GM19193 (cell line): ENCODE measurements around the gene RNF150.

Experiments used
- POLR2A ChIP-seq: IDR thresholded peaks from 4 replicates; pipeline ENCODE4 v1.6.1; 2011; ENCODE audit not compliant: insufficient read depth, insufficient read length; ENCODE audit errors: extremely low read depth

RNF150 gene

GRCh38 chr4:141022111-141022695, 111.1 kb downstream of the RNF150 start:
- TF ChIP-seq POLR2A, result no peak

GRCh38 chr4:141021397-141022110, 111.7 kb downstream of the RNF150 start:
- TF ChIP-seq POLR2A, result no peak

GRCh38 chr4:141020801-141021261, 112.4 kb downstream of the RNF150 start:
- no peak for TF ChIP-seq POLR2A

DNA sequence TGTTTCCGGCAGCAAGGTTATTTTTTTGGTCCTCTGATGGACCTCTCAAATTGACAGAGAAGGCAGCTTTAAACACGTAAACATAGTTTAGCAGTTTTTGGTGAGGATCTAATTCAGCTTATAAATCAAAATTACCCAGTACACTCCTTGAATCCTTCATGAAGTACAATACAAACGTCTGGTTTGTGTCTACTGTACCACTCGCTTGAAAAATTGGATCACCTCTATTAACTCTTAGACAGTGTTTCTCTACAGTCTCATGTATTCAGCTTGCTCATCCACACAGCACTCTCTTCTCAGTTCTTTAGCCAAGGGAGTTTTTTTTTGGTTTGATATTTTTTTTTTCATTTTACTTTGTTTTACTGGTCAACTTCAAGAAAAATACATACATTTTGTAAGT, 113.5 kb downstream of the RNF150 start:
- no peak for TF ChIP-seq POLR2A

DNA sequence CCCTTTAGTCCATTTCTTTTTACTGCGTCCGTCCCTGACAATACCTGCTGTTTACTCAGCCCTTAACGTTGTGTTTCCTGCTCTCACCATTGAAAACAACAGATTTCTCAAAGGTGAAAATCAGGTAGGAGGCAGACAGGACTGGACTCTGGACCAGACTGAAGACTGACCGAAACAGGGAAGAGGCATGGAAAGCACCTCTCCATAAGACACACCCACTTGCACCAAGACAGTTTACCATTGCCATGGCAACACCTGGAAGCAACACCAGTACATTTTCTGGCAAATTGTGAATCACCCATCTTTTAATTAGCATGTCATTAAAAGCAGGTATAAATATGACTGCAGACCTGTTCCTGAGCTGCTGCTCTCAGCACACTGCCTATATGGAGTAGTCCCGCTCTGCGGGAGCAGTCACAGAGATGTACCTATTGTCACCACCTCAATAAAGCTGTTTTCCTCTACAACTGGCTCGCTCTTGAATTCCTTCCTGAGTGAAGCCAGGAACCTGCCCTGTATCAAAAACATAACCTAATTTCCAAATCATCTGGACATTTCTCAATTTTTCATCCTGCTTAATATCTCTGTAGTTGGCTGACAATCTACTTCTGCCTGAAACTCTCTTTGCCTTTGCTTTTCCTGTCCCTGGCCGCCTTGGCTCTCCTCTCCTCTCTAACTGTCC, 117.0 kb downstream of the RNF150 start:
- TF ChIP-seq POLR2A, result no peak

GRCh38 chr4:141013899-141014298, 119.4 kb downstream of the RNF150 start:
- TF ChIP-seq POLR2A, result no peak

DNA sequence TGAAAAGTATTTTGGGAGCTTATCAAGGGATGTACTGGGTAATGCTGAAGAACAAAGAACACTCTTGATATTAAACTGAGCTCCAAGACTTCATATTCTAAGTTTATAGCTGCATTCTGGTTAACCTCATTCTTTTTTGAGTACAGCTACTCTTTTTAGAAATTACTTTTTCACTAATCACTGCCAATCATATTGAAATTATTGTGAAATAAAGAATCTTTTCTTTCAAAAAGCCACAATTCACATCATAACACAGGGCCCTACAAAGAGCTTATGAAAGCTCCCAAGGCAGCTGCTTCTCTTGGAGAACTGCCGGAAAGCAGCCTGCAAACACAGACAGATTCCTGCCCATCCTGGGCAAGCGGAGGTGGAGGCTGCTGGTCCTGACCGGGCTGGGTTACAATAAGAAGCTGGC, 121.4 kb downstream of the RNF150 start:
- no peak for TF ChIP-seq POLR2A

GRCh38 chr4:141009931-141010330, 123.3 kb downstream of the RNF150 start:
- TF ChIP-seq POLR2A, result no peak

DNA sequence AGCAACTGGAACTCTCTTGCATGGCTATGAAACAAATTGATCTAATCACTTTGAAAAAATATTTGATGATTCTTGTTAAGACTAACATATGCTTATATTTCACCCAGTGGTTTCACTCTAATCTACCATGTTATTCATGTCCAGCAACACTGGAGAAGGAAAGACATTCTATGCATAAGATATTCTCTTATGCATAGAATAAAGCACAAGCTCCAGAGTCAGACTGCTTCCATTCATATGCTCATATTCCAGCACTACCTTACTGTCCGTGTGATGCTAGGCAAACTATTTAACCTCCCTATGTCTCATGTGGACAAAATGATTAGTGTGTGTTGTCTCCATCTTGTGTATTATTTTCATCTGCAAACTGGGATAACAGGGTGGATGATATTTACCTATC, 124.1 kb downstream of the RNF150 start:
- TF ChIP-seq POLR2A, result no peak

GRCh38 chr4:141006242-141006802, 126.9 kb downstream of the RNF150 start:
- TF ChIP-seq POLR2A, result no peak

GRCh38 chr4:141004823-141005222, 128.4 kb downstream of the RNF150 start:
- TF ChIP-seq POLR2A, result no peak

DNA sequence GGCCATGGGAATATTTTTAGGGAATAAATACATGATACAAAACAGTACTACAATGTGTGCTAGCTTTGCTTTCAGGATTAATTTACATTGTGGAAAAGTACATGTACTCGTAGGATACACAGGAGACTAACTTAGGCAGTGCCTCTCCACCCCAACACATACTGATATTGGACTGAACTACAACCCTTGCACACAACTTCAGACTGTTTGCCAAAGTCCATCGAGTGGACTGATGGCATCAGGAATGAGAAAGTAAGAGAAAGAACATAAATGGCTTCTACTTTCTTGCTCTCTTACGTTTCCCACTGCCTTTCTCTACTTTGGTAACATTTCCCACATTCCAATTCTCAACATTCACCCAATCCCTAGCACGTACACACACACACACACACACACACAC, 130.1 kb downstream of the RNF150 start:
- TF ChIP-seq POLR2A, result no peak

DNA sequence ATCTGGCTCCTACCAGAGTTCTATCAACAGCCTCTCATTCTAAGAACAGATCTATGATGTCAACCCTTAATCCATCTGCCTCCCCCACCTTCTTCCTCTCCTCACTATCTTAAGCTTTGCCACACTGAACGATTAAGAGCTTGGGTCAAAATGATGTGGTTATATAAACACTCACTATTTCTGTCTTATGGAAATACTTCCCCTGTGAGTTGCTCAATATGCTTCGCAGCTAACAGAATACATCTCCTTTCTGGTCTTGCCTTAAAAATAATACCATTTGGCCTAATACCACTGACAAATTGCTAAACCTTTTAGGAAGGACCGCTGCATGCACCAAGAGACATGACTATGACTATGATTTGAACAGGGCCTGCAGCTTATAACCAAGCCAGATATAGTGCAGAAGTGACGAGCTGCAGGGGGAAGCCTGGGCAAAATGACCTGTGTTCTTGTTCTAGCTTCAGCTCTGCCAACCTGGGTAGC, 130.9 kb downstream of the RNF150 start:
- TF ChIP-seq POLR2A, result no peak

- TF ChIP-seq POLR2A, result no peak
These were observed 136.5 kb downstream of the RNF150 start for GRCh38 chr4:140996766-140997165.

- no peak for TF ChIP-seq POLR2A
These were observed 138.2 kb downstream of the RNF150 start for GRCh38 chr4:140995058-140995457.
